Ovary (tissue), 9 donors: ENCODE measurements around the gene RSF1. TPM values are rescaled to one million over a fixed set of nuclear protein-coding genes. Genes with fewer than 3 reads are reported as not detected.

Experiments
- DNase-seq, 5 donors: peaks; one replicate each; pipeline ENCODE4 v3.0.0-alpha.2; 2019 to 2020
- H3K27ac ChIP-seq, 2 donors: fragments of 200-600 bp; one replicate each; pipeline versions ENCODE4 v1.5.1 to v1.8.0; 2019 to 2022
- H3K27me3 ChIP-seq: fragments of 200-600 bp; one replicate; pipeline ENCODE4 v1.8.0; 2022
- H3K36me3 ChIP-seq: fragments of 200-600 bp; sonication (generic); one replicate; pipeline ENCODE4 v1.5.1; 2019
- H3K4me1 ChIP-seq: one replicate; pipeline ENCODE4 v1.8.1; 2013; ENCODE audit warnings: mild to moderate bottlenecking, moderate library complexity; ENCODE audit not compliant: insufficient read depth
- H3K4me3 ChIP-seq: fragments of 200-600 bp; sonication (generic); one replicate; pipeline ENCODE4 v1.5.1; 2017
- H3K9me3 ChIP-seq, 2 donors: fragments of 200-600 bp in 1 of 2; sonication (generic) in 1 of 2; one replicate each; pipeline versions ENCODE4 v1.5.1 to v1.8.1; 2013 to 2019; ENCODE audit warnings: mild to moderate bottlenecking in 1 of 2, moderate library complexity in 1 of 2
- EP300 ChIP-seq: sonication (generic); formaldehyde crosslinking; IDR thresholded peaks from one replicate; pipeline ENCODE4 v1.6.1; 2017; ENCODE audit warnings: antibody characterized with exemption
- POLR2A ChIP-seq: fragments of 450-650 bp; IDR thresholded peaks from one replicate; pipeline ENCODE4 v1.6.1; 2017; ENCODE audit warnings: antibody characterized with exemption, mild to moderate bottlenecking, moderate library complexity
- WGBS, 3 donors: extraction: QIAGEN DNeasy Blood & Tissue Kit in 1 of 3; methylation state at CpG; one replicate each; pipeline versions ENCODE4 v1.1.5 to v1.1.7; 2013 to 2017; 5-methylcytosine and 5-hydroxymethylcytosine counted together
- intact Hi-C, 4 donors: fragments of 100-400 bp; cut with DNase I; formaldehyde crosslinking; loops; one replicate each; pipeline versions ENCODE4 v1.11.0 to v1.15.1; 2022 to 2023
- polyA plus RNA-seq, 2 donors: library from polyadenylated mRNA; stranded (reverse); fragments of 200-250 nt in 1 of 2; fragments of 350-450 nt in 1 of 2; fragmentation: Illumina TruSeq in 1 of 2; extraction: RNeasy Lipid Tissue Mini Kit (QIAGEN cat#74804) in 1 of 2; gene quantifications; one replicate each; pipeline ENCODE4 v1.2.3, GENCODE V29; 2013 to 2014
- total RNA-seq, 7 donors: library from RNA; depleted of rRNA in 2 of 7; stranded (reverse); fragments of >200 nt in 2 of 7; fragmentation: NEBNext Ultra II Directional in 3 of 7; extraction: Animal tissue kit (Norgen Biotek cat#: 25700) in 3 of 7; gene quantifications; one replicate each; pipeline versions ENCODE4 v1.1.0 to v1.2.4, GENCODE V29; 2016 to 2023
- TF ChIP-seq, protein P1 (sequence below), 3 donors: fragments of 450-650 bp in 2 of 3; fragments of 200-600 bp in 1 of 3; IDR thresholded peaks; one replicate each; pipeline versions ENCODE4 v1.5.1 to v1.8.0; 2016 to 2022; ENCODE audit warnings: antibody characterized with exemption in 3 of 3, mild to moderate bottlenecking in 1 of 3
- donor health status: DM: no; HTN: no; CAD: no; lungs with moderate emphysema.
- donor health status: DM: no; HTN: no; CAD: no.
- donor health status: Bipolar disorder and iron deficiency.
- donor health status: DM: yes; HTN: yes; CAD: no.
- donor health status: DM: no; HTN: no; CAD: no.
- donor health status: DM: yes; HTN: yes; CAD: no.

RSF1 gene
- total and polyA plus RNA-seq, 9 donors = 14.8 to 89.2 (median 76.4) TPM

DNA sequence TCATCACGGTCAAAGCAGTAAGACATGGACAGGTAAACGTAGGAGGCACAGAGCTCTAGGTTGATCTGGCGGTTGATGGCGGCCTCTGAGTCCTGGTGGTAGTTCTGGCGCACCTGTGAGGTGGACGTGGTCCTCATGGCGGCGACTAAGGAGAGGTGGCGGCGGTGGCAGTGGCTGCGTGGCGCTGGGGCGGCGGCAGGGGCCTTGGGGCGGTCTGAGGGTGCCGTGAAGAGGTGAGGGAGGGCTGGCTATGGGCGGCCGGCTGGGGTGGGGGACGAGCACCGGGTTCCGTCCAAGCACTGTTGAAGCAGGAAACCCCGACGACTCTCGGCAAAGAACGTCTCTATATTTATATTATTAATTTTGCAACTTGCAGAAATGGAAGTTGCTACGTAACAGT, 85.6 kb downstream of the RSF1 start:
- Histone ChIP-seq H3K9me3 (no peaks in the 10 kb centered on the region), H3K4me1 (no peaks in the 10 kb centered on the region), H3K27ac (no peak overlapping the region), H3K36me3 (no peaks in the 10 kb centered on the region), H3K4me3 (no peak overlapping the region), H3K27me3 (no peaks in the 10 kb centered on the region)
- no peak for DNase-seq
- intact Hi-C loops = no loop called here
- TF ChIP-seq POLR2A (no peak), EP300 (no peak)
- TF ChIP-seq, protein P1, sequence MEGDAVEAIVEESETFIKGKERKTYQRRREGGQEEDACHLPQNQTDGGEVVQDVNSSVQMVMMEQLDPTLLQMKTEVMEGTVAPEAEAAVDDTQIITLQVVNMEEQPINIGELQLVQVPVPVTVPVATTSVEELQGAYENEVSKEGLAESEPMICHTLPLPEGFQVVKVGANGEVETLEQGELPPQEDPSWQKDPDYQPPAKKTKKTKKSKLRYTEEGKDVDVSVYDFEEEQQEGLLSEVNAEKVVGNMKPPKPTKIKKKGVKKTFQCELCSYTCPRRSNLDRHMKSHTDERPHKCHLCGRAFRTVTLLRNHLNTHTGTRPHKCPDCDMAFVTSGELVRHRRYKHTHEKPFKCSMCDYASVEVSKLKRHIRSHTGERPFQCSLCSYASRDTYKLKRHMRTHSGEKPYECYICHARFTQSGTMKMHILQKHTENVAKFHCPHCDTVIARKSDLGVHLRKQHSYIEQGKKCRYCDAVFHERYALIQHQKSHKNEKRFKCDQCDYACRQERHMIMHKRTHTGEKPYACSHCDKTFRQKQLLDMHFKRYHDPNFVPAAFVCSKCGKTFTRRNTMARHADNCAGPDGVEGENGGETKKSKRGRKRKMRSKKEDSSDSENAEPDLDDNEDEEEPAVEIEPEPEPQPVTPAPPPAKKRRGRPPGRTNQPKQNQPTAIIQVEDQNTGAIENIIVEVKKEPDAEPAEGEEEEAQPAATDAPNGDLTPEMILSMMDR (IDR thresholded peaks at IDR 0.05) = no peak
- WGBS, 3 donors = 97 to 98% (median 98%) methylated on average over 26 of the region's 26 CpGs

- Histone ChIP-seq H3K36me3 (no peaks in the 10 kb centered on the region), H3K27me3 (no peaks in the 10 kb centered on the region), H3K4me3 (no peak overlapping the region), H3K27ac (no peak overlapping the region), H3K9me3 (no peaks in the 10 kb centered on the region), H3K4me1 (no peaks in the 10 kb centered on the region)
- no peak for TF ChIP-seq EP300
- no peak for TF ChIP-seq POLR2A
- TF ChIP-seq, protein P1 (IDR thresholded peaks at IDR 0.05) = no peak
- WGBS, 3 donors = 95 to 100% (median 98%) methylated on average over 2 of the region's 2 CpGs
- intact Hi-C loops = no loop called here
- no peak for DNase-seq
Measured at GRCh38 chr11:77732143-77732542, 88.4 kb downstream of the RSF1 start.

DNA sequence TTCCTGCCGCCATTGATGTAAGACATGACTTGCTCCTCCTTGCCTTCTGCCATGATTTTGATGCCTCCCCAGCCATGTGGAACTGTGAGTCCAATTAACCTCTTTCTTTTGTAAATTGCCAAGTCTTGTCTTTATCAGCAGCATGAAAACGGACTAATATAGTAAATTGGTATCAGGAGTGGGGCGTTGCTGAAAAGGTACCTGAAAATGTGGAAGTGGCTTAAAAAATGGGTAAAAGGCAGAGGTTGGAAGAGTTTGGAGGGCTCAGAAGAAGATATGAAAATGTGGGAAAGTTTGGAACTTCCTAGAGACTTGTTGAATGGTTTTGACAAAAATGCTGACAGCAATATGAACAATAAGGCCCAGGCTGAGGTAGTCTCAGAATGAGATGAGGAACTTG, 89.7 kb downstream of the RSF1 start:
- Histone ChIP-seq H3K36me3 (no peaks in the 10 kb centered on the region), H3K9me3 (no peaks in the 10 kb centered on the region), H3K27ac (no peak overlapping the region), H3K27me3 (no peaks in the 10 kb centered on the region), H3K4me3 (no peak overlapping the region), H3K4me1 (no peaks in the 10 kb centered on the region)
- no peak for DNase-seq
- TF ChIP-seq POLR2A (no peak), EP300 (no peak)
- TF ChIP-seq, protein P1 (IDR thresholded peaks at IDR 0.05) = no peak
- intact Hi-C loops = no loop called here
- 95% methylated on average over 3 of the region's 3 CpGs for WGBS, 3 donors

- Histone ChIP-seq H3K27me3 (no peaks in the 10 kb centered on the region), H3K4me3 (no peak overlapping the region), H3K9me3 (no peaks in the 10 kb centered on the region), H3K36me3 (no peaks in the 10 kb centered on the region), H3K4me1 (no peaks in the 10 kb centered on the region), H3K27ac (no peak overlapping the region)
- TF ChIP-seq, protein P1 (IDR thresholded peaks at IDR 0.05) = no peak
- no peak for TF ChIP-seq POLR2A
- TF ChIP-seq EP300 = no peak
- no peak for DNase-seq
- WGBS, 3 donors = 90 to 92% (median 91%) methylated on average over 2 of the region's 2 CpGs
- intact Hi-C loops = no loop called here
Measured at GRCh38 chr11:77729063-77729462, 91.5 kb downstream of the RSF1 start.
